HG03039 (cell line): Measurements from ENCODE around the gene WDR64.
A peak's percentile ranks its signal among the peaks of the same experiment; 100 is the strongest.

Source experiments
- ATAC-seq: cut with Tn5 transposase; IDR thresholded peaks from one replicate; pipeline ENCODE4 v1.9.1; 2021; ENCODE audit warnings: mild to moderate bottlenecking, moderate library complexity; ENCODE audit not compliant: unreplicated experiment

The WDR64 gene

DNA sequence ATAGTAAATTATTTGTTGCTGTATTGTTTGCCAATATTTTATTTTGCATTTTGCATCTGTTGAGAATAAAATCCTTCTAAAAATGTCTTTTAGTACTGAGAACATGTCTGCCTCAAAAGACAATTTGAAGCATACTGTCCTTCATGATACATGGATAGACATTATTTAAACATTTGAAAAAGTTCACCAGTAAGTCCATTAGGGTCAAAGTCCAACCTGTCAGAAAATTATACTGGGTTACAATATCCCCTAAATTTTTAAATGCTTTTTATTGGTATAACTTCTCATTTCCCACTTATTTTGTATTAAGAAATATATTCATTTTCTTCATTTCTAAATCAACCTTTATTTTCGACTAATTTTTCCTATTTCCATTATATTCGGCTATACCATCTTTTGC is 21.2 kb upstream of the WDR64 start:
- ATAC-seq = no peak

- ATAC-seq = no peak
These were observed 20.4 kb upstream of the WDR64 start for GRCh38 chr1:241631674-241632073.

DNA sequence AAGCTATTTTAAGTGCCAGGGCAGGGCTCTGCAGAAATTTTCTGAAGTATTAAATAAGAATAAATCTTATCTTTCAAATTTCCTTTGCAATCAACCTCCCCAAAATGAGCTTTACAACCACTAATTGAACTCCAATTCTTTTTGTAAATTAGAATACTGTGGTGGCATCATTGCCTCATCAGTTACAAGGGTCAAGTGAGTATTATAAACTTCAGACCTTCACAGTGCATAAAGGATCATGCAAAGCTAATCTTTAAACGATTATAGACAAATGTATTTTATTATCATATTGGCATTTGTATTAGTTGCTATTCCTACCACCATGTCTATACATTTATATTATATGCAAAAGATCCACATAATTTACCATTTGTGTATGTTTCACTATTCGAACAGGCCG is 19.1 kb upstream of the WDR64 start:
- ATAC-seq = no peak

- no peak for ATAC-seq
These were observed 16.4 kb upstream of the WDR64 start for GRCh38 chr1:241635556-241636152.

DNA sequence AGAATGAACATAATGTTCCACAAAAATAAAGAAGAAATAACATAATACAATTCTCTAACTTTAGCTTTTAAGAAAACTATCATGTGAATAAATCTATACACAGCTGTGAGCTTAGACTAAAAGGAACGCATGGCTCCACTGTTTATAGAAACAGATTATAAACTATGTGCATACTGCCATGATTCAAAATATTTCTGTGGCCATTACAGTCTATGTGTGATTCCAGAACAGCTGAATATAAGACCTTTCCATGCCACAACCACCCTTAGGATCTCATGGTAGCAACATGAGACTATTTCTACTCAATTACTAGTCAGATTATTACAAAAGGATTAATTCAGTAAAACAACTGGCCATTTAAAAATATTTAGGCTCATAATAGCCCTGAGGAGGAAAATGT is 15.8 kb upstream of the WDR64 start:
- no peak for ATAC-seq

GRCh38 chr1:241637046-241637590 is 15.0 kb upstream of the WDR64 start:
- ATAC-seq = no peak

GRCh38 chr1:241637604-241638003 is 14.5 kb upstream of the WDR64 start:
- ATAC-seq = no peak

DNA sequence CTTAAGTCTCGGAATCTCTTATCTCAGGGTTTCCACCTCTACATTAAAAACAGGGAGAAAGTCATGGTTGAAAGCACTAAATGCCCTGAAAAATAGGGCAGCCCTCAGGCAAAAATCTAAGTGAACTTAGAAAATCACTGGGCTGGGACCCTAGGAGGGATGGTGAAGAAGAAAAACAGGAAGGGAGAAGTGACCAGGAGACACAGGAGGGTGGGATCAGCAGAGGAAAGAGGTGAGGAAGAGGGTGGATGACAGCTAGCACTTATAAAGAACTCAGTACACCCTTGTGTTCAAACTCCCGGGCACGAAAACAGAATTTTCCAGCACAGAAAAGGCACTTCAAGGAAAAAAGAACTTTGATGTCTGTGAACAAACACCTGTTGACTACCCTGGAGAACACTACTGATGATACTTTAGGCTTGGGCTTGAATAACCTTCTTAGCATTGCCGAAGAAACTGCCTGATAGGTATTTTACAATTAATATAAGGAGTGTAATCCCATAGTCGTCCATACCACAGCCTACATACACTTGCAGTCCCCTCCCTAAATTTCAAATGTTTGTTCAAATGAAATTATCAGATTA is 13.9 kb upstream of the WDR64 start:
- no peak for ATAC-seq

- ATAC-seq = no peak
These were observed 13.0 kb upstream of the WDR64 start for GRCh38 chr1:241638909-241639622.

- ATAC-seq = peak; percentile 42
These were observed 12.4 kb upstream of the WDR64 start for GRCh38 chr1:241639623-241640148.

DNA sequence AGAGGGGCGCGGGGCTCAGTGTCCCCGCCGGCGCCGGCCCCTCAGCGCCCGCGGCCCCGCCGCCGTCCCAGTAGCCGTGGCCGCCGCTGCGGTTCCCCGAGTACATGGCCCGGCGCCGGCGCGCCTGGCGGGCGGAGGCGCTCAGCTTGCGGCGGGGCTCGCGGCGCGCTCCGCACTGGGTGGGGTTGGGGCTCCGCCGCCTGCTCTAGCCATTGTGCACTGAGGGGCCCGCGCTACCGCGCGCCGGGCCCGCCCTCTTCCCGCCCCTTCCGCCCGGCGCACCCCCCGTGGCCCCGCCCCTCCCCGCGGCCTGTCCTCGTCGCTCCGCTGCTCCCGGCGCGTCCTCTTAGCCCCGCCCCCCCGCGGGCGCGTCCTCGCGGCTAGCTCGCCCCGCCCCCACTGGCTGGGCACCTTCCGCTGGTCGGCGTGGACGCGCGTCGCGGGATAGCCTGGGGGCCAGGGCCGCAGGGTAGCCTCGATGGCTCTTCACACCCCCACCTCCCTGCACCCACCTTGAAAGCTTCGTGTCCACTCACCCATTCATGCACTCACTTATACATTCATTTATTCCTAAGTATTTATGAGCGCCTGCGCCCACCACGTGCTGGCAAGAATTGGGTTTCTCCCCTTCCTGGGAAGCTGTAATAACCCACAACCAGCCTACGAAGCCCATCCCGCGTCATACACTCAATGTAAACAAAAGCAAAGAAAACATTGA is 11.8 kb upstream of the WDR64 start, which contains the start of the genes CHML and OPN3:
TSS of gene CHML (minus strand) at position 221 of the 718 bp plus-strand sequence. CDS start 4,603 bp downstream, outside the sequence.
TSS of gene OPN3 (minus strand) at position 221 of the 718 bp plus-strand sequence. CDS start at position 106, 115 bp downstream.
- ATAC-seq = peak; percentile 90

DNA sequence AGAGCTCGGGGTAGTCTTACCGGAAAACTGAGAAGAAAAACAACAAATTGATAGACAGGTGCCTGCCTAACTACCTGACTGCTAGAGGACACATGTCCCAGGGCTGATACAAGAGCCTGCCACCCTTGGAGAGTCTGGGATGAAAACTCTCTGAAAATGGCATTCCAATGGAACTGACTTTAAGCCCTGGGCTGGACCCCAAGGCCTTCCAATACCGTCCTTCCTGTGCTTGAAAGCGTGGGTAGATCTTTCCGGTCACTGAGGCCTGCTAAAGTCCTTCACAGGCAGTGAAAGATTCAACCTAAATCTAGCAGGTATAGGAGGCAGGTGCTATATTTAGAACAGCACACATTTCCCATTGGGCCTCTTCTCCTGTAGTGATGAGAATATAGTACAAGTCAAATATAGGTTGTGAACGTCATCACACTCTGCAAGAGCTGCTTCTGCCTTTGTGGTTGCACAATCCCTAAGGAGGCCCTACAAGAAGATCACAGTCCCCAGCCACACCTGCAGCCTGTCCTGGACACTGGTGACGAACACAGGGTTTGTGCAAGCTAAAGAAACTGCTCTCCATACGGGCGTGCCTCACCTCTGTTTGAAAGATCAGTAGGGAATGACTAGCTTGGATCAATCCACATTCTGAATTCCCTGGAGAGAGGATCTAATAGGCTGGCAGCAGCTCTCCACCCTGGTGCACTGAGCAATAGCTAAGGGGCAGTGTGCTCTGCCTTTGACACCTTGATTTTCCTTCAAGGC is 11.0 kb upstream of the WDR64 start:
- no peak for ATAC-seq

DNA sequence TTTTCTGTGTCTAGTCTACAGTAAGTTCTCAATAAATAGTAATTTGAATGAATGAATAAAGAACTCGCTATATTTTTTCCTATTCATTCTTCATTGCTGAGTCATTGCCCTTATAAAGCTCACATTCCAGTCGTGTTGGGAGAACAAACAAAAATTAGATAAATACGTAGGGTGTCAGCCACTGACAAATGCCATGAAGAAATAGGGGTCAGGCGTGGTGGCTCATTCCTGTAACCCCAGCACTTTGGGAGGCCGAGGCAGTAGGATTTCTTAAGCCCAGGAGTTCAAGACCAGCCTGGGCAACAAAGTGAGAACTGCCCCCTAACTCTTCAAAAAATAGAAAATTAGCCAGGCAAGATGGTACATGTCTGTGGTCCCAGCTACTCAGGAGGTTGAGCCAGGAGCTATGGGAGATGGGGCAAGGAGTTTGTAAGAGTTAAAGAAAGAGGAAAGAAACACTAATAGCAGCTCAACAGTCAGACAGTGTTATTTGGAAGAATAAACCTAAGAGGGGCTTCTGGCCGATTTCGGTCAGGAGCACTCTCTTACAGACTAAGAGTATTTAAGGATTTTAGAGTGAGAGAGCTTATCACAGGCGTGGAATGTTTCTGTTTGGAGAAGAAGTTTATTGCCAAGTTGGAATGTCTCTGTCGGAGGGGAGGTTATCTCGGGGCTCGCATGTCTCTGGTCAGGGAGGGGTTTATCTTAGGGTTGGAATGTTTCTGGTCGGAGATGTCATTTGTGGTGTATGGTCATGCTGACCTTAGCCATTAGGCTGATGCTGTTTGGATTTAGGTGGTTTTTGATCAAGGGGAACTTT is 10.1 kb upstream of the WDR64 start:
- no peak for ATAC-seq

DNA sequence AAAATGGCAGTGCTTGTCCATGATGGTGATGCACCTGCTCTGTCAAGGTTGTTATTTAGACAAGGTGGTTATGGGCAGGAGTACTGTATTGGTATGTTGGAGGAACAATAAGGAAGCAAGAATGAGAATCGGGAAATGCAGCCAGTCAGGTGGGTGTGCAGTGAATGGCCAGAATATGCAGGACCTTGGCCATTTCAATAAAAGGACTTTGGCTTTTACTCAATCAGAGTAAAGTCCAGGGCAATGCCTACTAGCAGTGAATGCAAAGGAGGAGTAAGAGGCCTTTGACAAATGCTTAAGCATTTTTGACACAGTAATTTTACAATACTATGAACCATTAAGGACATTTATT is 9.5 kb upstream of the WDR64 start:
- no peak for ATAC-seq

DNA sequence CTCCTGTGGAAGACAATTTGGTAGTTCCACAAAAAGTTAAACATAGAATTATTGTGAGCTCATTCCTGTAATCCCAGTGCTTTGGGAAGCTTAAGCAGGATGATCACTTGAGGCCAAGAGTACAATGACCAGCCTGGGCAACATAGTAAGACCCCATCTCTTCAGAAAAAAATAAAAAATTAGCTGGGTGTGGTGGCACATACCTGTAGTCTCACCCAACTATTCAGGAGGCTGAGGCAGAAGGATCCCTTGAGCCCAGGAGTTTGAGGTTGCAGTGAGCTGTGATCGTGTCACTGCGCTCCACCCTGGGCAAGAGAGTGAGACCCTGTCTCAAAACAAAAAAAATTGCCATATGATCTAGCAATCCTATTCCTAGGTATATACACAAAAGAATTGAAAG is 7.8 kb upstream of the WDR64 start:
- ATAC-seq = no peak

GRCh38 chr1:241645199-241645598 is 6.9 kb upstream of the WDR64 start:
- no peak for ATAC-seq

GRCh38 chr1:241646201-241646600 is 5.9 kb upstream of the WDR64 start:
- no peak for ATAC-seq

DNA sequence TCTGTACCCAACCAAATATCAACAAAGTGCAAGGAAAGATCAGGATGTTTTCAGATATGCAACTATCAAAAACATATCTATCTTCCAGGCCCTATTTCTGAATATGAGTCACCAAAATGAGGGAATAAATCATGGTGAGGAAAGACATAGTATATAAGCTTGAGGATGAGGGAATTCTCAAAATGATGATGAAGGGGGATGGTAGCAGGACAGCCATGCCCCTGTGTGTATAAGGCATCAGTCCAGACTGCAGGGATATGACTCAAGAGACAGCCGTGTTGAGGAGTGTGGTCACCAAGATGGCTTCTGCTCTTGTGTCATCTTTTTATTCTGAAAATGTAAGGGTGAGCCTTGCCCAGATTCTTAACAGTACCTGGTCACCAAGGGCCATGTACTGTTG is 4.4 kb upstream of the WDR64 start:
- no peak for ATAC-seq

DNA sequence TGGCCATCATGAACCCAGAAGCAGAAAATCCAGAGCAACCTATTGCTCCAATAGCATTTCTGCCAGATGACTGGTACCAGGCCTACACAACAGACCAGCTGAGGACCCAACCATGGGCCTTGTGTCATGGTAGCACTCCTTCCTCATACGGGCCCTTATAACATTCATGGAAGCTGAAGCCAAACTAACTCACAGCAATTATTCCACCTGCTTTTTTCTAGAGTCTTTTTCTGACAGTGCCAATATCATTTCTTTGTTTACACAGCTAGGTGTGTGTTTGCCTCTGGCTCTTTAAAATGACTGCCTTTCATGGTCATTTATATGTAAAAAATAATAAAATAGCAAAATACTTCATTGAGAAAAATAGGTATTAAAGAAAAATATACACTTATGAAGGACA is 3.9 kb upstream of the WDR64 start:
- ATAC-seq = no peak

DNA sequence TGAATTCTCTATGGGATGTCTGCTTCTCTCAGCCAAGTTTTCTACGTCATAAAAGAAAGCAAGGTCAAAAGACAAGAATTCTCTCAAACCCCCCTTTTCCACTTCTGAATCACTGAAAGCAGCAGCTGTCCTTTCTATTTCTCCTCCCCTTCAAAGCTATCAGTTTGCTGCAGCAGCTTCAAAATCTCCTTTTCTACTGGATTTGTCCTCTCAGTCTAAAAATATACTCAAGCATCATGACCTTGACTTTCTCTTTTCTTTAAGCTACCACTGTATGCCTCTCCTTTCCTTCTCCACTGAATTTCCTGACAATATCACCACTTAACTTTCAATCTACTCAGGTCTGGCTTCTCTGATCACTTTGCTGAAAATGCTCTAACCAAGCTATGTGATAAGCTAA is 1.9 kb downstream of the WDR64 start:
- ATAC-seq = no peak
